ENCODE data around the gene ACE.

ACE gene

DNA sequence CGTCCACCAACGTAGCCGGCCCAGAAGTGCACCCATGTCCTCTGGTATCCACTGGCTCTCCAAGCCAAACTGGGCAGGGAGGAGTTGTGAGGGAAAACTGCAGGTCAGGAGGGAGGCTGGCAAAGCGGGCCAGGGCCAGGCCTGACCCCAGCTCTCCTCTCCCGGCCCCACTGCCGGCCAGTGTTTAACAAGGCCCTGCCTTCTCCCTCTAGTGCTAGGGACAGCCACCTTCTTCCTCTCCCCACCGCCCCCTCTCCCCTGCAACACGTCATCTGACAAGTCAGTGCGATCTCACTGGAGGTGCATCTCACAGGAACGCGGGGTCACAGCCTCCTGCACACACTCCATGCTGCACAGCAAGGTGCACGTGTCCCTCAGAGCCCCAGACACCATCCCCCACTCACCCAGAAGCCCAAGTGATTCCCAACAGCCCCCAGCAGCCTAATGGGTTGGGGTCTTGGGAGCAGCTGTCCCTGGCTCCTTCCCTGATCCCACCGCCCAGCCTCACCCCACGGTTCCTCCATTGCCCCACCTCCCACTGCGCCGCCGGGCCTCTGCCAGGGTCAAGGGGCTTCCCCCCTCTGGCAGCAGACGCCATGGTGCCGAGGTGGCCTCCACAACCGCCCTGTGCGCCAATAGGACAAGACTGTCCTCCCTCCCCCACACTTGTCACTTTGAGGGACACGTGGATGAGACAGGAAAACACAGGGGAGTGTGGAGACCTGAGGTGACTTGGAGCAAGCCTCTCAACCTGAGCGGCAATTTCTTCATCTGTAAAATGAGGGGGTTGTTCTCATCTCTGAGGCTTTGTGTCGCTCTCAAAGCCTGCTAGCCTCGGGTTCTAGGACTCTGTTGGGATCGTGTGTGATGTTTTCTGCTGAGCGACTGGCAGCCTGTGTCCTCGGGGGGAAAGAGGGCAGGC is 1.1 kb upstream of the ACE start:
- no peak for DNase-seq

- DNase-seq, result peak; percentile 32 to 53
Observed at GRCh38 chr17:63476459-63476853, 405 bp upstream of the ACE start.

- DNase-seq, result peak; percentile 47 to 60
Observed at GRCh38 chr17:63477480-63478440, 899 bp downstream of the ACE start.

- peak; percentile 53 to 65 for DNase-seq
Observed at GRCh38 chr17:63478814-63479494, 2.1 kb downstream of the ACE start.

- DNase-seq, result peak in 1 of 2 experiments; percentile 18
Observed at GRCh38 chr17:63479495-63480184, 2.8 kb downstream of the ACE start.

DNA sequence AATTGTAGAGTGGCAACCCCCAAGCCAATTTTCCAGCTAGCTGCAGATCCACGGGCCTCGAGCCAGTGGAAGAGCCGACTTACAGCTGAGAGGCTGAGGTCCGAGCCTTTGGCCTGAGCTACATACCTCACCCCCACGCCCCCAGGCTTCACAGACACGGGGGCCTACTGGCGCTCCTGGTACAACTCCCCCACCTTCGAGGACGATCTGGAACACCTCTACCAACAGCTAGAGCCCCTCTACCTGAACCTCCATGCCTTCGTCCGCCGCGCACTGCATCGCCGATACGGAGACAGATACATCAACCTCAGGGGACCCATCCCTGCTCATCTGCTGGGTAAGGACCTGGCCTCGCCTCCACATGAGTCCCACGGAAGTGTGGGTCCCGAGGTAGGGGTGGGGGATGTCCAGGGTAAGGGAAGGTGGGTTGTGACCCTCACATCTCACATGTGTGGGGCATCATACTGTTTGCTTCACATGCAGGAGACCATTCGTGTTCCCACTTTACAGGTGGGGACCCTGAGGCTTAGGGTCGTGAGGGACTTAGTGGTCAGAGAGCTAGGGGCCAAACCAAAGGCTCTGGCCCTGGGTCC is 3.4 kb downstream of the ACE start:
- DNase-seq, result no peak

- DNase-seq, result peak; percentile 84 to 93
Observed at GRCh38 chr17:63480826-63481487, 4.1 kb downstream of the ACE start.

DNA sequence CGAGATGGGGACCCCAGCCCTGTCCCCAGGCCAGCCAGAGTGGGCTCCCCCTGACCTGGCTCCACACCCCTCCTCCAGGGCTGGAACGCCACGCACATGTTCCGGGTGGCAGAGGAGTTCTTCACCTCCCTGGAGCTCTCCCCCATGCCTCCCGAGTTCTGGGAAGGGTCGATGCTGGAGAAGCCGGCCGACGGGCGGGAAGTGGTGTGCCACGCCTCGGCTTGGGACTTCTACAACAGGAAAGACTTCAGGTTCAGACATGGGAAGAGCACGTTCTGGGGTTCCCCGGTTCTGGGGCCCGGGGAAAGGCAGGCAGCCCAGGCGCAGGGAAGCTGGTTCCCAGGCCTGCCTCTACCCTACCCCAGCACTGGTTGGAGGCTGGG is 4.6 kb downstream of the ACE start:
- DNase-seq, result no peak

DNA sequence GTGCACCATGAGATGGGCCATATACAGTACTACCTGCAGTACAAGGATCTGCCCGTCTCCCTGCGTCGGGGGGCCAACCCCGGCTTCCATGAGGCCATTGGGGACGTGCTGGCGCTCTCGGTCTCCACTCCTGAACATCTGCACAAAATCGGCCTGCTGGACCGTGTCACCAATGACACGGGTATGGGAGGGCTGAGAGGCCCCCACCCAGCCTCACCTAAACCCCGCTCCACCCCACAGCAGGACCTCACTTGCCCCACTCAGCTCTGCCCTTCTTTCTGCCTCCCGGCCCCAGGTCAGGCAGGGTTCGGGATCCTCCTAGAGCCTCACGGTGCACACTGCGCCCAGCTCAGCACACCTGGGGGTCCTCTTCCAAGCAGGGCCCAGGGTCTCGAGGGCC is 5.6 kb downstream of the ACE start:
- DNase-seq, result no peak

GRCh38 chr17:63483038-63483437 is 6.2 kb downstream of the ACE start:
- DNase-seq, result no peak

DNA sequence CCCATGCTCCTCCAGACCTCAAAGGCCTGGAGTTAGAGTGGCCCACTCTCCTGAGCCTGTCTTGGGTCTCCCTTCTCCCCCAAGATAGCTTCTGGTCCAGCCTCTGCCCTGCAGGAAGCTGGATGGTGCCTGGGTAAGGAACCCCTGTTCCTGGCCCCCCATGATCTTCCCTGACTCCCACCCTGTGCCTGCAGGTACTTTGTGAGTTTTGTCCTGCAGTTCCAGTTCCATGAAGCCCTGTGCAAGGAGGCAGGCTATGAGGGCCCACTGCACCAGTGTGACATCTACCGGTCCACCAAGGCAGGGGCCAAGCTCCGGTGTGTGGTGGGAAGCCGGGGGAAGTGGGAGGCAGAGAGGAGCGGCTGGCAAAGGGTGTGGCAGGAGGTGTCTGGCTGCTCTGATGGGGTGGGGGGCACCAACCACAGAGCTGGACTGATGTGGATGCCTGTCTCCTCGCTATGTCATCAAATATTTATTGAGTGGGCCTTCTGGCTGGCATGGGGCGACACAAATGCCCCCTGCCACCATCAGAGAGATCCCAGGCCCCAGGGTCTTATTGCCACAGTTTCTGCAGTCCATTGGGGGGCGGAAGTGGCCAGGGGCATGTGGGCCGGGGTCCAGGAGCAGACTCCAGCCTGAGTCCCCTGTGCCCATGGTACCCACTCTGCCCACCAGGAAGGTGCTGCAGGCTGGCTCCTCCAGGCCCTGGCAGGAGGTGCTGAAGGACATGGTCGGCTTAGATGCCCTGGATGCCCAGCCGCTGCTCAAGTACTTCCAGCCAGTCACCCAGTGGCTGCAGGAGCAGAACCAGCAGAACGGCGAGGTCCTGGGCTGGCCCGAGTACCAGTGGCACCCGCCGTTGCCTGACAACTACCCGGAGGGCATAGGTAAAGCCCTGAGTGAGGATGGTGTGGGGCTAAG is 7.1 kb downstream of the ACE start:
- no peak for DNase-seq

GRCh38 chr17:63486317-63487013 is 9.6 kb downstream of the ACE start:
- DNase-seq, result no peak

DNA sequence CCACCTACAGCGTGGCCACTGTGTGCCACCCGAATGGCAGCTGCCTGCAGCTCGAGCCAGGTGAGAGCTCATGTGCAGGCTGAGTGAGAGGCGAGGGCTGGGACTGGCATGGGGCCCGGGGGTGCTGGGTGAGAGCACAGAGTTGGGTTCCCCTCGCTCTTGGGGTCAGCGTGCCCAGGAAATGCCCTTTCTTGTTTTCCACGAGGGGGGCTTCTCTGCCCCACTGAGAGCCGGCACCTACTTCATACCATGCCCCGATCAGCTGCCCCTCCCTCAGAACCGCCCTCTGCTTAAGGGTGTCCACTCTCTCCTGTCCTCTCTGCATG is 10.1 kb downstream of the ACE start:
- no peak for DNase-seq

DNA sequence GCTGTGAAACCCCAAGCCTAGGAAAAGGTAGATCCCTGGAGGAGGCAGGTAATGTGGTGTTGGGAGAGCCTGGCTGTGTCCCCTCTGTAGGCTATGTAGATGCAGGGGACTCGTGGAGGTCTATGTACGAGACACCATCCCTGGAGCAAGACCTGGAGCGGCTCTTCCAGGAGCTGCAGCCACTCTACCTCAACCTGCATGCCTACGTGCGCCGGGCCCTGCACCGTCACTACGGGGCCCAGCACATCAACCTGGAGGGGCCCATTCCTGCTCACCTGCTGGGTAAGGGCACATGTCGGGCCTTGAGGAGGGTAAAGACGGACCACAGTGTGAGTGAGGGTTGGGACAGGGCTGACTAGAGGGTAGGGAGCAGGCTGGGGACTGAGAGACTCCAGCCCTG is 12.0 kb downstream of the ACE start:
- no peak for DNase-seq

DNA sequence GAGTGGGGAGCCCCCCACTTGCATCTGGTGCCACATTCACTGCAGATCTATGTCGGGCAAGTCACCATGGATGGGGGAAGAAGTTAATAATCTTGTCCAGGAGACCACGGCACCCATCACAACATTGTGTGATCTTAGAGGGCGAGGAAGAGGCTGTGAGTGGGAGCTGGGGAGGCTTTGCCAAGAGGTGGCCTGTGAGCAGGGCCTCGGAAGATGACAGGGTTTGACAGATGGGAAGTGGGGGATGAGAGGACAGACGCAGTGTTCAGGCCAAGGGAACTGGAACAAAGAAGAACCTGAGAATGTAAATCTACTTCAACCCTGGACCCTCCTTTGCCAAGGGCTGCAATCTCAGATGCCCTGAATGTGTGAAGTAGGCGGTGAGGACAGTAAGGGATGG is 12.4 kb downstream of the ACE start:
- no peak for DNase-seq

- no peak for DNase-seq
Observed at GRCh38 chr17:63490329-63490728, 13.5 kb downstream of the ACE start.

GRCh38 chr17:63490858-63491400 is 14.1 kb downstream of the ACE start:
- DNase-seq, result no peak

- no peak for DNase-seq
Observed at GRCh38 chr17:63491413-63491812, 14.6 kb downstream of the ACE start.

- no peak for DNase-seq
Observed at GRCh38 chr17:63491977-63492618, 15.2 kb downstream of the ACE start.

Measured in NCI-H2081 (cell line).